WERI-Rb-1 (cell line): ENCODE data around the gene ZNF839.

Experiments used
- DNase-seq: peaks from one replicate; pipeline ENCODE4 v3.0.0-alpha.2; 2020
- H3K27ac ChIP-seq: fragments of 250-450 bp; sonication (Bioruptor Pico); 2 replicates; pipeline ENCODE4 v1.5.1; 2020; ENCODE audit warnings: mild to moderate bottlenecking, moderate library complexity
- H3K27me3 ChIP-seq: fragments of 250-450 bp; sonication (Bioruptor Pico); 2 replicates; pipeline ENCODE4 v1.5.1; 2021; ENCODE audit warnings: mild to moderate bottlenecking, low read depth, moderate library complexity; ENCODE audit not compliant: insufficient read depth, severe bottlenecking
- H3K36me3 ChIP-seq: fragments of 250-450 bp; sonication (Bioruptor Pico); 2 replicates; pipeline ENCODE4 v1.5.1; 2020; ENCODE audit warnings: mild to moderate bottlenecking, moderate library complexity
- H3K4me3 ChIP-seq: 2 replicates; pipeline ENCODE4 v1.5.1; 2011; ENCODE audit warnings: low read depth, mild to moderate bottlenecking, control low read depth, low read length
- H3K9me3 ChIP-seq: fragments of 250-450 bp; sonication (Bioruptor Pico); 2 replicates; pipeline ENCODE4 v1.5.1; 2021; ENCODE audit warnings: mild to moderate bottlenecking, moderate library complexity; ENCODE audit not compliant: severe bottlenecking
- CTCF ChIP-seq: IDR thresholded peaks from 2 replicates; pipeline ENCODE4 v1.5.1; 2011; ENCODE audit warnings: low read depth, mild to moderate bottlenecking, control low read depth, inconsistent platforms, low read length

The ZNF839 gene

GRCh38 chr14:102360388-102360787, 40.8 kb downstream of the ZNF839 start:
- no peak for TF ChIP-seq CTCF
- Histone ChIP-seq H3K9me3 (no peaks in the 10 kb centered on the region), H3K27ac (no peak overlapping the region), H3K36me3 (peaks cover 13% of the 10 kb centered on the region), H3K27me3 (no peaks in the 10 kb centered on the region), H3K4me3 (no peak overlapping the region)
- DNase-seq: no peak

- no peak for DNase-seq
- no peak for TF ChIP-seq CTCF
- H3K27ac ChIP-seq: no peak overlapping the region
- no peaks in the 10 kb centered on the region for H3K27me3 ChIP-seq
- peak overlapping the region; percentile 95 for H3K4me3 ChIP-seq
- H3K36me3 ChIP-seq: peaks cover 13% of the 10 kb centered on the region
- no peaks in the 10 kb centered on the region for H3K9me3 ChIP-seq
These were observed 42.5 kb downstream of the ZNF839 start for GRCh38 chr14:102362084-102362483.

GRCh38 chr14:102362545-102363181, 43.1 kb downstream of the ZNF839 start, which contains the start of the genes CINP and TECPR2:
TSS of gene CINP (minus strand) at chr14:102362890. CDS start at chr14:102362851, 39 bp downstream.
TSS of gene TECPR2 (plus strand) at chr14:102362941. CDS start at chr14:102376722, 13,781 bp downstream.
- peaks cover 11% of the 10 kb centered on the region for H3K36me3 ChIP-seq
- TF ChIP-seq CTCF: no peak
- peak; percentile 97 for DNase-seq
- no peaks in the 10 kb centered on the region for H3K27me3 ChIP-seq
- H3K4me3 ChIP-seq: peak within 1 kb of the TSS; percentile 95
- H3K9me3 ChIP-seq: no peaks in the 10 kb centered on the region
- H3K27ac ChIP-seq: peak within 1 kb of the TSS; percentile 76

GRCh38 chr14:102363182-102363943, 43.8 kb downstream of the ZNF839 start:
- H3K9me3 ChIP-seq: no peaks in the 10 kb centered on the region
- peak overlapping the region; percentile 95 for H3K4me3 ChIP-seq
- peak overlapping the region; percentile 76 for H3K27ac ChIP-seq
- DNase-seq: peak; percentile 35
- no peaks in the 10 kb centered on the region for H3K27me3 ChIP-seq
- TF ChIP-seq CTCF: no peak
- H3K36me3 ChIP-seq: peaks cover 5% of the 10 kb centered on the region

DNA sequence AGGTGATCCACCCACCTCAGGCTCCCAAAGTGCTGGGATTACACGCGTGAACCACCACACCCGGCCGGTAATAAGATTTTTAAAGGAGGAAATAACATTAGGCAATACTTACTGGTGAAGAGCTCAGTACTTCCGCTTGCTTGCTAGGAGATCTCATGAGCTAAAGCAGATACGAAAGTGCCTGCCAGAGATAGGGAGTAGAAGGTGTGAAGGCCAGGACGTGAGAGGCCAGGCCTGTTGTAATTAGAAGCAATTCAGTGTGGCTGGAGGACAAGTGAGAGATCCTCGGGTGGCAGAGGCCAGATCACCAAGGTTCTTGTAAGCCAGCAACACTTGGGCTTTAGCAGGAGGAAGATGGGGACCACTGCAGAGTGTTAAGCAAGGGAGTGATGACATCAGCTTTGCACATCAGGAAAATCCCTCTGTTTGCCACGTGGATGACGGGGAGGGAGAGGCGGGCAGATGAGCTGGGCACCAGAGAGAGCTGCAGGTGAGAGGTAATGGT, 50.8 kb downstream of the ZNF839 start:
- Histone ChIP-seq H3K4me3 (no peak overlapping the region), H3K27ac (no peak overlapping the region), H3K36me3 (no peaks in the 10 kb centered on the region), H3K27me3 (no peaks in the 10 kb centered on the region), H3K9me3 (no peaks in the 10 kb centered on the region)
- TF ChIP-seq CTCF: no peak
- no peak for DNase-seq
